AG09309 (cell line): ENCODE measurements around the gene CCDC158.

Source experiments
- DNase-seq: peaks from one replicate; pipeline ENCODE4 v3.0.0-alpha.2; 2010; ENCODE audit warnings: low read depth
- H3K4me3 ChIP-seq: 2 replicates; pipeline ENCODE4 v1.5.1; 2011; ENCODE audit warnings: mild to moderate bottlenecking, low read depth, low read length, moderate library complexity; ENCODE audit not compliant: control insufficient read depth
- TF ChIP-seq, protein P1 (sequence below): IDR thresholded peaks from 2 replicates; pipeline ENCODE4 v1.5.1; 2011; ENCODE audit warnings: mild to moderate bottlenecking, low read depth, low read length, inconsistent platforms; ENCODE audit not compliant: insufficient read depth, control insufficient read depth; ENCODE audit errors: missing control alignments

CCDC158 gene

GRCh38 chr4:76445911-76446310, 25.0 kb upstream of the CCDC158 start:
- H3K4me3 ChIP-seq, result no peak overlapping the region
- no peak for DNase-seq
- TF ChIP-seq, protein P1, sequence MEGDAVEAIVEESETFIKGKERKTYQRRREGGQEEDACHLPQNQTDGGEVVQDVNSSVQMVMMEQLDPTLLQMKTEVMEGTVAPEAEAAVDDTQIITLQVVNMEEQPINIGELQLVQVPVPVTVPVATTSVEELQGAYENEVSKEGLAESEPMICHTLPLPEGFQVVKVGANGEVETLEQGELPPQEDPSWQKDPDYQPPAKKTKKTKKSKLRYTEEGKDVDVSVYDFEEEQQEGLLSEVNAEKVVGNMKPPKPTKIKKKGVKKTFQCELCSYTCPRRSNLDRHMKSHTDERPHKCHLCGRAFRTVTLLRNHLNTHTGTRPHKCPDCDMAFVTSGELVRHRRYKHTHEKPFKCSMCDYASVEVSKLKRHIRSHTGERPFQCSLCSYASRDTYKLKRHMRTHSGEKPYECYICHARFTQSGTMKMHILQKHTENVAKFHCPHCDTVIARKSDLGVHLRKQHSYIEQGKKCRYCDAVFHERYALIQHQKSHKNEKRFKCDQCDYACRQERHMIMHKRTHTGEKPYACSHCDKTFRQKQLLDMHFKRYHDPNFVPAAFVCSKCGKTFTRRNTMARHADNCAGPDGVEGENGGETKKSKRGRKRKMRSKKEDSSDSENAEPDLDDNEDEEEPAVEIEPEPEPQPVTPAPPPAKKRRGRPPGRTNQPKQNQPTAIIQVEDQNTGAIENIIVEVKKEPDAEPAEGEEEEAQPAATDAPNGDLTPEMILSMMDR, result no peak

- TF ChIP-seq, protein P1, result no peak
- H3K4me3 ChIP-seq, result no peak overlapping the region
- DNase-seq, result no peak
Measured at GRCh38 chr4:76443376-76443775, 22.4 kb upstream of the CCDC158 start.

DNA sequence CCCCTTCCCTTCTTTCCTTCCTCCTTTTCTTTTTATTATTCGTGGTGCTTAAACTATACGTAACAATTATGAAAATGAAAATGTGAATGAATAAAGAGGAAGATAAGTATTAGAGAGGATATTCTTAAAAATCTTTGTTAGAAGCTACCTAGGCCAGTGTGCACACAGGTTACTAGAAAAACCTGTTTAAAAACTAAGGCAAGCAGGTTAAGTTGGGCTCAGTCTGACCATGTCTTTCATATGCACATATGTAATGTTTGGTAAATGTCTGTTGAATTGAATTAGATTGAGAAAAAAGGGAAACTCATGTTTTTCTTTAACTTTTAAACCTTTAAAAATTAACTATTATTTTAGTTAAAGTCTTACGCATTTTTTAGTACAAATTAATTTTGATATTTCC, 21.9 kb upstream of the CCDC158 start:
- TF ChIP-seq, protein P1, result no peak
- no peak overlapping the region for H3K4me3 ChIP-seq
- no peak for DNase-seq

DNA sequence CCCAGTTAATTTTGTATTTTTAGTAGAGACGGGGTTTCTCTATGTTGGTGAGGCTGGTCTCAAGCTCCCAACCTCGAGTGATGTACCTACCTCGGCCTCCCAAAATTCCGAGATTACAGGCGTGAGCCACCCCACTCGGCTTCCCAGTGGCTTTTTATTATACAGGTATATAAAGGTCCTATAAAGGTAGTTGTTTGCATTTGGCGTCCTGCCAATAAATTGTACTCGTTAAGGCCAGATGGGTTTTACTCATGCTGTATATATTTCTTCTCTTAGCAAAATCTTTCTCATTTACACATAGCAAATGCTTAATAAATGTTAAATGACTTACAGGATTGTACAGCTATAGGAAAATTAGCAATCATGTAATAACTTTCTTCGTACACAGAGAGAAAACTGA, 20.9 kb upstream of the CCDC158 start:
- TF ChIP-seq, protein P1, result no peak
- no peak overlapping the region for H3K4me3 ChIP-seq
- DNase-seq, result no peak

GRCh38 chr4:76439491-76439890, 18.6 kb upstream of the CCDC158 start:
- TF ChIP-seq, protein P1, result no peak
- no peak for DNase-seq

DNA sequence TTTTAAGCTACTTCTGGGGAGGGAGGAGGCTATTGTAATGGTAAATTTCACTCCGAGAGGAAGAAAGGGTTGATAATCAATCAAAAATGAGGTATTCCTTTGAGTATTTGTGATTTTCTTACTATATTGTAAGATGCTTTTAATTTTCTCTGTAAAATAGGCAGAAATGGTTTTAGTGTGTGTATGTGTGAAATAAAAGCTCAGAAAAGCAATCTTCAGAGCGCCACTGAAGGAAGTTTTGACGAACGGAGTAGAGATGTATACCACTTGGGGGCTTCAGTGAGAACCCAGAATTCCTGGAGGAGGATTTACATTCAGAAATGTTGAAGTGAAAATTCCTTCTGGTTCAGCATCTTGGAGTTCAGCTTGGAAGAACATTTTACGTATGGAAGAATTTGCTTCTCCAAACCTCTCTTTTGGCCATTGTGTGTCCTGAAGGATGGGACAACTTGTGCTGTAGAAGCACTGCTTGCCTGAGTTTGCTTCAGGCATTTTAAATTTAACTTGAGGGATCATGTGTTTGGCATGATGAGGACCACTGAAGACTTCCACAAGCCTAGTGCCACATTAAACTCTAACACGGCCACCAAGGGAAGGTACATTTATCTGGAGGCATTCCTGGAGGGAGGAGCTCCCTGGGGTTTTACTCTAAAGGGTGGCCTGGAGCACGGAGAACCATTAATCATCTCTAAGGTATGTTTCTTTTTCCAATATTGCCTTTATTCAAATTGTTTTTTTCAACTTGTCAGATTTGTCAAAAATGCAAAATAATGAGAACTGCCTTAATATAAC, 14.8 kb upstream of the CCDC158 start:
- TF ChIP-seq, protein P1, result no peak
- DNase-seq, result no peak
- peak overlapping the region; percentile 9 for H3K4me3 ChIP-seq

More at GRCh38 chr4:76439491-76439890, 18.6 kb upstream of the CCDC158 start:
- H3K4me3 ChIP-seq, result no peak overlapping the region
